Measurements from ENCODE around the gene ZNF557.

ZNF557 gene

DNA sequence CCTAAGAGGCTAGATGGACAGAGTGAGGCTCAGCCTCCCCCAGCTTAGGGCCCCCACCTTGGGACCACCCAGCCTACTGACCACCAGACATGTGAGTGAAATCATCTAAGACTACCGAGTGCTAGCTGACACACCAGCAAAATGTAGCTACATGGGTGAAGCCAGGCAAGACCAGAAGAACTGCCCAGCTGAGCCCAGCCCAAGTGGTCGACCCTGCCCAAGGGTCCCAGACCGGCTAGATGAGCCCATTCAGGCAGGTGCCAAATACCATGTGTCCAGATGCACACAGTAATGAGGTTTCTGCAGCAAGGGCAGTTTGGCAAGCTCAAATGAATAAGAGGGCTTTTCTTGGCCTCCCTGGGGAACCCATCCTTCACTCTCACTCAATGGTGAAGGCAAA lies 56.6 kb downstream of the ZNF557 start:
- Histone ChIP-seq H3K36me3 (ENCODE audit: low read length) (peaks cover 27% of the 10 kb centered on the region), H3K9me3 (ENCODE audit: insufficient read depth, low read length) (no peaks in the 10 kb centered on the region), H3K9ac (ENCODE audit: low read length) (no peak overlapping the region)

DNA sequence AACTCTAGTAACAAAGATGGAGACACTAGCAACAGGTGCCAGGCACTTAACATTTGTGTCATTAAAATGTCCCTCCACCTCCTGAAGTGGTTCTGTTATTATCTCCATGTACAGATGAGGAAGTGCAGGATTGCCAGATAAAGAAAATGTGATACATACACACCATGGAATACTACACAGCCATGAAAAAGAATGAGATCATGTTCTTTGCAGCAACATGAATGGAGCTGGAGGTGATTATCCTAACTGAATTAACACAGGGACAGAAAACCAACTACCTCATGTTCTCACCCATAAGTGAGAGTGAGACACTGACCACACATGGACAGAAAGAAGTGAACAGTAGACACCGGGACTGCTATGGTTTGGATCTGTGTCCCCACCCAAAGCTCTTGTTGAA lies 60.5 kb downstream of the ZNF557 start:
- H2AFZ ChIP-seq (ENCODE audit: low read depth, low read length, severe bottlenecking) = no peak overlapping the region
- H3K27me3 ChIP-seq (ENCODE audit: low read length) = no peaks in the 10 kb centered on the region
- no peak overlapping the region for H3K4me2 ChIP-seq (ENCODE audit: low read depth, low read length, poor library complexity, severe bottlenecking)
- H3K27ac ChIP-seq (ENCODE audit: low read depth, low read length) = no peak overlapping the region
- H3K9ac ChIP-seq (ENCODE audit: low read length) = no peak overlapping the region
- no peak overlapping the region for H3K4me3 ChIP-seq (ENCODE audit: insufficient read depth, low read length, poor library complexity, severe bottlenecking)
- H3K9me2 ChIP-seq (replicated peaks; ENCODE audit: insufficient read depth, low read length) = no peaks in the 10 kb centered on the region
- no peak for TF ChIP-seq EZH2phosphoT487 (conservative IDR thresholded peaks at IDR 0.05; ENCODE audit: low read length)
- TF ChIP-seq CTCF (IDR thresholded peaks at IDR 0.05; ENCODE audit: insufficient read depth, low read length, poor library complexity, severe bottlenecking) = no peak
- peaks cover 31% of the 10 kb centered on the region for H3K36me3 ChIP-seq (ENCODE audit: low read length)
- H3K9me3 ChIP-seq (ENCODE audit: insufficient read depth, low read length) = no peaks in the 10 kb centered on the region
- no peaks in the 10 kb centered on the region for H3F3A ChIP-seq (ENCODE audit: insufficient read depth)
- no peaks in the 10 kb centered on the region for H3K79me2 ChIP-seq (ENCODE audit: insufficient read depth, low read length)
- H4K20me1 ChIP-seq (ENCODE audit: low read depth, low read length) = no peaks in the 10 kb centered on the region

More for the DNA sequence above, 56.6 kb downstream of the ZNF557 start:
- Histone ChIP-seq H3K27me3 (ENCODE audit: low read length) (no peaks in the 10 kb centered on the region), H3K9me2 (replicated peaks; ENCODE audit: insufficient read depth, low read length) (no peaks in the 10 kb centered on the region), H3F3A (ENCODE audit: insufficient read depth) (no peaks in the 10 kb centered on the region), H3K4me3 (ENCODE audit: insufficient read depth, low read length, poor library complexity, severe bottlenecking) (no peak overlapping the region), H4K20me1 (ENCODE audit: low read depth, low read length) (no peaks in the 10 kb centered on the region), H3K79me2 (ENCODE audit: insufficient read depth, low read length) (no peaks in the 10 kb centered on the region), H2AFZ (ENCODE audit: low read depth, low read length, severe bottlenecking) (no peak overlapping the region), H3K27ac (ENCODE audit: low read depth, low read length) (no peak overlapping the region), H3K4me2 (ENCODE audit: low read depth, low read length, poor library complexity, severe bottlenecking) (no peak overlapping the region)
- no peak for TF ChIP-seq EZH2phosphoT487 (conservative IDR thresholded peaks at IDR 0.05; ENCODE audit: low read length)
- TF ChIP-seq CTCF (IDR thresholded peaks at IDR 0.05; ENCODE audit: insufficient read depth, low read length, poor library complexity, severe bottlenecking) = no peak

DNA sequence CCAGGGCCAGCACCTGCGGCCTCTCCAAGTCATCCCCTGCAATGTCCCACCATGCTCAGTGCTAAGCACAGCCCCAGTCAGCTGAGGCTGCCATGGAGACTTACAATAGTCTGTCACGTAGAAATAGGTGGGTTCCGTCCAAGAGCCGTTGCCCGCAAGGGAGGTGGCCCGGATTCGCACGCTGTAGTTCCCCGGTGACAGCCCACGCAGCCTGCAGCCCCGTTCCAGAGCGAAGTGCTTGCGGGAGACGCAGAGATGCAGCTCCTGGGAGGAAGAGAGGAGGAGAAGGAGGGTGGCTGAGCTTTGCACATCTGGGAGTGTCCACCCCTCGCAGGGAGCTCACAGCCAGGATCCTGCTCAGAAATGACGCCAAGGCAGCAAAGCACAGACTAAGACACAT lies 62.6 kb downstream of the ZNF557 start:
- H4K20me1 ChIP-seq (ENCODE audit: low read depth, low read length) = no peaks in the 10 kb centered on the region
- no peaks in the 10 kb centered on the region for H3K9me2 ChIP-seq (replicated peaks; ENCODE audit: insufficient read depth, low read length)
- no peaks in the 10 kb centered on the region for H3F3A ChIP-seq (ENCODE audit: insufficient read depth)
- H3K27me3 ChIP-seq (ENCODE audit: low read length) = no peaks in the 10 kb centered on the region
- no peak overlapping the region for H3K9ac ChIP-seq (ENCODE audit: low read length)
- no peaks in the 10 kb centered on the region for H3K79me2 ChIP-seq (ENCODE audit: insufficient read depth, low read length)
- H3K4me2 ChIP-seq (ENCODE audit: low read depth, low read length, poor library complexity, severe bottlenecking) = no peak overlapping the region
- H3K36me3 ChIP-seq (ENCODE audit: low read length) = peaks cover 22% of the 10 kb centered on the region; the same call in 1 of the 2 replicates
- H3K4me3 ChIP-seq (ENCODE audit: insufficient read depth, low read length, poor library complexity, severe bottlenecking) = no peak overlapping the region
- no peak overlapping the region for H3K27ac ChIP-seq (ENCODE audit: low read depth, low read length)
- TF ChIP-seq CTCF (IDR thresholded peaks at IDR 0.05; ENCODE audit: insufficient read depth, low read length, poor library complexity, severe bottlenecking) = no peak
- no peak for TF ChIP-seq EZH2phosphoT487 (conservative IDR thresholded peaks at IDR 0.05; ENCODE audit: low read length)
- no peak overlapping the region for H2AFZ ChIP-seq (ENCODE audit: low read depth, low read length, severe bottlenecking)
- no peaks in the 10 kb centered on the region for H3K9me3 ChIP-seq (ENCODE audit: insufficient read depth, low read length)
